ENCODE data around the gene RNLS.

DNA sequence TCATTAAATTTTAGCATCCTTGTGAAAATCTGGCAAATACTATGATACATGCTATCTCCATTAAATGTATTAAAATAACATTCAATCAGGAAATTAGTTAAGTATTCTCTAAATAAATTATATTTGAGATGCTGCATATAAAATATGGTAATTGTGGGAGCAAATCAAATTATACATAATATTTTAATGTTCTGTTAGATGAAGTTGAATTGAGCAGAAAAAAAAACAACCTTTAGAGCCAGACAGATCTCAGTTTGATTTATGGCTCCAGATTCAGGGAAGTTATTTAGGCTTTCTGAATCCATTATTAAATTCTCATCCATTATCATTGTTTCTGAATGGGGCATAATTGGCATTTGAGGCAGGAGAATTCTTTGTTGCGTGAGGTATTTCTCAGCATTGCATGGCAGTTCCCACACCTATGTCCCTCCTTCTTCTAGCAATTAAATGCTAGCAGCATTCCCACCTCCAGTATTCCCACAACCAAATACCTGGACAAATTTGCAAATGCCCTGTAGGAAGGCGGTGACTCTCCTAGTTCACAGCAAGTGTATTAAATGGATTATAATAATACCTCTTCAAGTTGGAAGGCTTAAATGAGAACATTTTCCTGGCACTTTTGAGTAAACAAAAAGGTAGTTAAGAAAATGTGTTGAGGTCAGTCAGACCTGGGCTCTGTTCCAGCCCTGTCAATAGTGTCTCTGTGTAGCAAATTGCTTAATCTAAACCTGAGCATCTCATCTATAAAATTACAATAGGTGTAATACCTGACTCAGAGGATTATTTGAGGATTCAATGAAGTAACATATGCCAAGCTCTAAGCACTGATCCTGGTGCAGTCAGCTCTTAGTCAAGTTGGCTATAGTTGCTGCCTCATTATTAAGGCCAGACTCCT lies 108.9 kb downstream of the RNLS start:
- TF ChIP-seq, protein P1, sequence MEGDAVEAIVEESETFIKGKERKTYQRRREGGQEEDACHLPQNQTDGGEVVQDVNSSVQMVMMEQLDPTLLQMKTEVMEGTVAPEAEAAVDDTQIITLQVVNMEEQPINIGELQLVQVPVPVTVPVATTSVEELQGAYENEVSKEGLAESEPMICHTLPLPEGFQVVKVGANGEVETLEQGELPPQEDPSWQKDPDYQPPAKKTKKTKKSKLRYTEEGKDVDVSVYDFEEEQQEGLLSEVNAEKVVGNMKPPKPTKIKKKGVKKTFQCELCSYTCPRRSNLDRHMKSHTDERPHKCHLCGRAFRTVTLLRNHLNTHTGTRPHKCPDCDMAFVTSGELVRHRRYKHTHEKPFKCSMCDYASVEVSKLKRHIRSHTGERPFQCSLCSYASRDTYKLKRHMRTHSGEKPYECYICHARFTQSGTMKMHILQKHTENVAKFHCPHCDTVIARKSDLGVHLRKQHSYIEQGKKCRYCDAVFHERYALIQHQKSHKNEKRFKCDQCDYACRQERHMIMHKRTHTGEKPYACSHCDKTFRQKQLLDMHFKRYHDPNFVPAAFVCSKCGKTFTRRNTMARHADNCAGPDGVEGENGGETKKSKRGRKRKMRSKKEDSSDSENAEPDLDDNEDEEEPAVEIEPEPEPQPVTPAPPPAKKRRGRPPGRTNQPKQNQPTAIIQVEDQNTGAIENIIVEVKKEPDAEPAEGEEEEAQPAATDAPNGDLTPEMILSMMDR (IDR thresholded peaks at IDR 0.05; ENCODE audit: control extremely low read depth in 1 of 3, insufficient read depth in 1 of 3, low read depth in 1 of 3, low read length in 3 of 3) = no peak
- no peak for TF ChIP-seq POLR2AphosphoS5 (IDR thresholded peaks at IDR 0.05; ENCODE audit: low read depth, low read length)
- TF ChIP-seq SP2 (IDR thresholded peaks at IDR 0.05; ENCODE audit: low read length) = no peak
- no peak for TF ChIP-seq SP1 (IDR thresholded peaks at IDR 0.05; ENCODE audit: low read depth, low read length)
- TF ChIP-seq RAD21 (IDR thresholded peaks at IDR 0.05 in 1 of 2, conservative IDR thresholded peaks at IDR 0.05 in 1 of 2; ENCODE audit: low read depth in 2 of 2, low read length in 2 of 2) = no peak
- TF ChIP-seq EGR1 (IDR thresholded peaks at IDR 0.05; ENCODE audit: borderline replicate concordance, low read depth, low read length) = no peak
- TF ChIP-seq, protein P2, sequence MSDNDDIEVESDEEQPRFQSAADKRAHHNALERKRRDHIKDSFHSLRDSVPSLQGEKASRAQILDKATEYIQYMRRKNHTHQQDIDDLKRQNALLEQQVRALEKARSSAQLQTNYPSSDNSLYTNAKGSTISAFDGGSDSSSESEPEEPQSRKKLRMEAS (IDR thresholded peaks at IDR 0.05) = no peak
- no peak for TF ChIP-seq RNF2 (IDR thresholded peaks at IDR 0.05; ENCODE audit: borderline replicate concordance, low read depth, low read length, missing control alignments, poor library complexity, severe bottlenecking)
- TF ChIP-seq TAF1 (IDR thresholded peaks at IDR 0.05; ENCODE audit: low read depth, low read length) = no peak
- no peak for TF ChIP-seq POLR2A (IDR thresholded peaks at IDR 0.05; ENCODE audit: control extremely low read depth in 1 of 2, low read depth in 2 of 2, low read length in 2 of 2)
- no peak for TF ChIP-seq EP300 (IDR thresholded peaks at IDR 0.05; ENCODE audit: borderline replicate concordance in 1 of 2, low read depth in 2 of 2, low read length in 2 of 2)
- TF ChIP-seq, protein P3, sequence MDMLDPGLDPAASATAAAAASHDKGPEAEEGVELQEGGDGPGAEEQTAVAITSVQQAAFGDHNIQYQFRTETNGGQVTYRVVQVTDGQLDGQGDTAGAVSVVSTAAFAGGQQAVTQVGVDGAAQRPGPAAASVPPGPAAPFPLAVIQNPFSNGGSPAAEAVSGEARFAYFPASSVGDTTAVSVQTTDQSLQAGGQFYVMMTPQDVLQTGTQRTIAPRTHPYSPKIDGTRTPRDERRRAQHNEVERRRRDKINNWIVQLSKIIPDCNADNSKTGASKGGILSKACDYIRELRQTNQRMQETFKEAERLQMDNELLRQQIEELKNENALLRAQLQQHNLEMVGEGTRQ (IDR thresholded peaks at IDR 0.05; ENCODE audit: low read length) = no peak
- no peak for TF ChIP-seq EZH2 (IDR thresholded peaks at IDR 0.05; ENCODE audit: low read depth, low read length, severe bottlenecking)
- TF ChIP-seq TEAD4 (IDR thresholded peaks at IDR 0.05; ENCODE audit: low read depth, low read length) = no peak
